Hepatocyte (in vitro differentiated cells): ENCODE measurements around the gene MTHFD1L. TPM values are rescaled to one million over a fixed set of nuclear protein-coding genes. Genes with fewer than 3 reads are reported as not detected.

Source experiments
- DNase-seq: peaks from one replicate; pipeline ENCODE4 v3.0.0-alpha.2; 2016; ENCODE audit warnings: low spot score
- H2AFZ ChIP-seq: fragments of 200-600 bp; sonication (generic); 2 replicates; pipeline ENCODE4 v1.6.0; 2016; ENCODE audit warnings: antibody characterized with exemption, mild to moderate bottlenecking
- H3K27ac ChIP-seq: fragments of 200-600 bp; sonication (generic); 2 replicates; pipeline ENCODE4 v1.5.1; 2016; ENCODE audit warnings: mild to moderate bottlenecking
- H3K27me3 ChIP-seq: fragments of 200-600 bp; sonication (generic); 2 replicates; pipeline ENCODE4 v1.6.1; 2016
- H3K36me3 ChIP-seq: fragments of 200-600 bp; sonication (generic); replicated peaks from 2 replicates; pipeline ENCODE4 v1.5.1; 2016; ENCODE audit warnings: low read depth; ENCODE audit not compliant: insufficient read depth
- H3K4me1 ChIP-seq: fragments of 200-600 bp; sonication (generic); 2 replicates; pipeline ENCODE4 v1.5.1; 2016; ENCODE audit warnings: mild to moderate bottlenecking, moderate library complexity; ENCODE audit not compliant: insufficient read depth
- H3K4me2 ChIP-seq: fragments of 200-600 bp; sonication (generic); 2 replicates; pipeline ENCODE4 v1.6.0; 2016
- H3K4me3 ChIP-seq: fragments of 200-600 bp; sonication (generic); 2 replicates; pipeline ENCODE4 v1.5.1; 2016; ENCODE audit warnings: mild to moderate bottlenecking
- H3K79me2 ChIP-seq: fragments of 200-600 bp; sonication (generic); 2 replicates; pipeline ENCODE4 v1.6.0; 2017; ENCODE audit warnings: mild to moderate bottlenecking
- H3K9me2 ChIP-seq: fragments of 200-600 bp; sonication (generic); replicated peaks from 2 replicates; pipeline ENCODE4 v1.6.0; 2017; ENCODE audit warnings: mild to moderate bottlenecking; ENCODE audit not compliant: insufficient read depth
- H3K9me3 ChIP-seq: fragments of 200-600 bp; sonication (generic); 2 replicates; pipeline ENCODE4 v1.5.1; 2016; ENCODE audit warnings: low read depth, mild to moderate bottlenecking
- H4K20me1 ChIP-seq: fragments of 200-600 bp; sonication (generic); 2 replicates; pipeline ENCODE4 v1.6.0; 2016; ENCODE audit warnings: mild to moderate bottlenecking; ENCODE audit not compliant: insufficient read depth, poor library complexity, severe bottlenecking
- EZH2 ChIP-seq: fragments of 200-600 bp; sonication (generic); IDR thresholded peaks from 2 replicates; pipeline ENCODE4 v1.6.1; 2016; ENCODE audit warnings: antibody characterized with exemption, mild to moderate bottlenecking, borderline replicate concordance
- EZH2phosphoT487 ChIP-seq: fragments of 200-600 bp; sonication (generic); IDR thresholded peaks from one replicate; pipeline ENCODE4 v1.6.1; 2018; ENCODE audit warnings: antibody characterized with exemption, mild to moderate bottlenecking, low read depth, moderate library complexity; ENCODE audit not compliant: unreplicated experiment, severe bottlenecking
- WGBS: methylation state at CpG from one replicate; pipeline ENCODE4 v1.1.6; 2016; ENCODE audit warnings: low lambda C conversion rate; ENCODE audit errors: missing lambda C conversion rate; 5-methylcytosine and 5-hydroxymethylcytosine counted together
- polyA plus RNA-seq: library from polyadenylated mRNA; unstranded; fragments of >200 nt; fragmentation: Nextera tagmentation; extraction: Ambion mirVana; gene quantifications from 2 replicates; pipeline ENCODE4 v1.2.1, GENCODE V29; 2016
- total RNA-seq: library from RNA; depleted of rRNA; stranded (reverse); fragments of >200 nt; gene quantifications from 2 replicates; pipeline ENCODE4 v1.2.3, GENCODE V29; 2014
- TF ChIP-seq, protein P1 (sequence below): fragments of 200-600 bp; sonication (generic); IDR thresholded peaks from 2 replicates; pipeline ENCODE4 v1.5.1; 2016; ENCODE audit warnings: antibody characterized with exemption, mild to moderate bottlenecking; ENCODE audit not compliant: poor library complexity

MTHFD1L gene
- total and polyA plus RNA-seq, 2 experiments from 2014 or later: 28.4 to 30.8 TPM

DNA sequence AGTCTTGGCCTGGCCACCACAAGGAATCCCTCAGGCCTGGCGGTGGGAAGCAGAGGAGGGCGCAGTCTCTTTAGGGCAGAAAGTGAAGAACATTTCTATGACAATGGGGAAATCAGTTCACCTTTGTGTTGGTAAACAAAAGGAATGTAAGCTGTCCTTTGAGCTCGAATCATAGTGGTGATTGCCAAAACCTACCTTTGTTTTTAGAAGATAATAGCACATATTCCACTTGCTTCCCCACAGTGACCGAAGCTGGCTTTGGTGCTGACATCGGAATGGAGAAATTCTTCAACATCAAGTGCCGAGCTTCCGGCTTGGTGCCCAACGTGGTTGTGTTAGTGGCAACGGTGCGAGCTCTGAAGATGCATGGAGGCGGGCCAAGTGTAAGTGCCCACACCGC, 144.1 kb downstream of the MTHFD1L start:
- Histone ChIP-seq H3K9me2 (no peaks in the 10 kb centered on the region), H2AFZ (no peak overlapping the region), H3K4me3 (no peak overlapping the region), H3K4me2 (no peak overlapping the region), H3K9me3 (no peaks in the 10 kb centered on the region), H3K27me3 (no peaks in the 10 kb centered on the region), H3K79me2 (no peaks in the 10 kb centered on the region), H4K20me1 (no peaks in the 10 kb centered on the region), H3K4me1 (peaks cover 4% of the 10 kb centered on the region), H3K27ac (no peak overlapping the region), H3K36me3 (no peaks in the 10 kb centered on the region)
- DNase-seq: no peak
- 87% methylated on average over 12 of the region's 12 CpGs for WGBS
- TF ChIP-seq, protein P1, sequence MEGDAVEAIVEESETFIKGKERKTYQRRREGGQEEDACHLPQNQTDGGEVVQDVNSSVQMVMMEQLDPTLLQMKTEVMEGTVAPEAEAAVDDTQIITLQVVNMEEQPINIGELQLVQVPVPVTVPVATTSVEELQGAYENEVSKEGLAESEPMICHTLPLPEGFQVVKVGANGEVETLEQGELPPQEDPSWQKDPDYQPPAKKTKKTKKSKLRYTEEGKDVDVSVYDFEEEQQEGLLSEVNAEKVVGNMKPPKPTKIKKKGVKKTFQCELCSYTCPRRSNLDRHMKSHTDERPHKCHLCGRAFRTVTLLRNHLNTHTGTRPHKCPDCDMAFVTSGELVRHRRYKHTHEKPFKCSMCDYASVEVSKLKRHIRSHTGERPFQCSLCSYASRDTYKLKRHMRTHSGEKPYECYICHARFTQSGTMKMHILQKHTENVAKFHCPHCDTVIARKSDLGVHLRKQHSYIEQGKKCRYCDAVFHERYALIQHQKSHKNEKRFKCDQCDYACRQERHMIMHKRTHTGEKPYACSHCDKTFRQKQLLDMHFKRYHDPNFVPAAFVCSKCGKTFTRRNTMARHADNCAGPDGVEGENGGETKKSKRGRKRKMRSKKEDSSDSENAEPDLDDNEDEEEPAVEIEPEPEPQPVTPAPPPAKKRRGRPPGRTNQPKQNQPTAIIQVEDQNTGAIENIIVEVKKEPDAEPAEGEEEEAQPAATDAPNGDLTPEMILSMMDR: no peak
- TF ChIP-seq EZH2: no peak
- no peak for TF ChIP-seq EZH2phosphoT487

DNA sequence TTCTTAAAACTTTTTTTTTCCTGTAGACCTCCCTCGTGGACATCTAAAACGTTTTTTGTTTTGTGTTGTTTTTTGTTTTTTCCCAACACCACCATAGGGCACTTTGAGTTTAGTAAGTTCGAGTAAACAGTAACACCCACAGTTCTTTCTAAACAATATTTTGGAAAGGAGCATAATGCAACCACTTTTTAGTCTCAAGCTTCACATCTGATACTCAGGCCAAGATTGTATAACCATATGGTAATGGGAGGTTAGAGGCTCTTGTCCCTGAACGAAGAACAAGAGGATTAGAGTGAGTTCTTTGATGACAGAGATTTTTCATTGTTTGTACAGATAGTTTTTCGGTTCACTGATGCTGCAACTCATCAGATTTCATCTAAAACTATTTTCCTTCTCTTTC, 144.6 kb downstream of the MTHFD1L start:
- H3K9me3 ChIP-seq: no peaks in the 10 kb centered on the region
- 78% methylated on average over 5 of the region's 5 CpGs for WGBS

DNA sequence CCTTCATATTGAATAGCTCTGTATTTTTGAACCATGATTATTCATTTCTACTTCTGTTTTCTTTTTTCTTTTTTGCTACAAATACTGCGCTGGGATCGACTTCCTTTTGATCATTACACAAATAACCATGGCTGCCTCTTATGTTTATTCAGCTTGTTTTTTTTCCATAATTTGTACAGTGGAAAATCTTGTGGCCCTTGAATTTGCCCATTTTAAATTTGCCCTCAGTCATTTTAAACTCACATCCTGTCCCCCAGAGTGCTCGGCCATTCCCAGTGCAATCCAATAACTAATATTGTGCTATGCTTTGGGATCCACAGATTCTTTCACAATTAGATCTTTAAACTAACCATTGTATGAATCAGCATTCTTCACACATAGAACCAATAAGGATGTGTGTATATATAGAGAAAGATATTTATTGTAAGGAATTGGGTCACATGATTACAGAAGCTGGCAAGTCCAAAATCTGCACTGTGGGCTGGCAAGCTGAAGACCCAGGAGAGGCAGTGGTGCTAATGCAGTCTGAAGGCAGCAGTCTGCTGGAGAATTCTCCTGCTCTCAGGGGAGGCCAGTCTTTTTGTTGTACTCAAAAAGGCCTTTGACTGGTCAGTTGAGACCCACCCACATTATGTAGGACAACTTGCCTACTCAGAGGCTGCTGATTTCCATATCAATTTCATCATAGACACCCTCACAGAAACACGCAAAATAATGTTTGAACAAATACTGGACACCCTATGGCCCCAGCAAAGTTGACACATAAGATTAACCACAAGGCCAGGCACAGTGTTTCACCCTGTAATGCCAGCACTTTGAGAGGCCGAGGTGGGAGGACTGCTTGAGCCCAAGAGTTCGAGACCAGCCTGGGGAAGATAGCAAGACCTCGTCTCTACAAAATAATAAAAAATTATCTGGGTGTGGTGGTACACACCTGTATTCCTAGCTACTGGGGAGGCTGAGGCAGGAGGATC, 147.1 kb downstream of the MTHFD1L start:
- 96% methylated on average over 7 of the region's 7 CpGs for WGBS
- TF ChIP-seq, protein P1: no peak
- TF ChIP-seq EZH2 (no peak), EZH2phosphoT487 (no peak)
- H4K20me1 ChIP-seq: no peaks in the 10 kb centered on the region
- H3K4me1 ChIP-seq: no peaks in the 10 kb centered on the region
- no peaks in the 10 kb centered on the region for H3K9me2 ChIP-seq
- H3K27me3 ChIP-seq: no peaks in the 10 kb centered on the region
- no peaks in the 10 kb centered on the region for H3K36me3 ChIP-seq
- H2AFZ ChIP-seq: no peak overlapping the region
- H3K4me3 ChIP-seq: no peak overlapping the region
- H3K79me2 ChIP-seq: no peaks in the 10 kb centered on the region
- no peak overlapping the region for H3K4me2 ChIP-seq
- no peak for DNase-seq
- no peaks in the 10 kb centered on the region for H3K9me3 ChIP-seq
- H3K27ac ChIP-seq: no peak overlapping the region

More for the DNA sequence above, 144.6 kb downstream of the MTHFD1L start:
- Histone ChIP-seq H3K27ac (no peak overlapping the region), H3K27me3 (no peaks in the 10 kb centered on the region), H3K4me1 (peaks cover under 1% of the 10 kb centered on the region), H4K20me1 (no peaks in the 10 kb centered on the region), H2AFZ (no peak overlapping the region), H3K4me2 (no peak overlapping the region), H3K4me3 (no peak overlapping the region), H3K79me2 (no peaks in the 10 kb centered on the region), H3K36me3 (no peaks in the 10 kb centered on the region), H3K9me2 (no peaks in the 10 kb centered on the region)
- DNase-seq: no peak
- TF ChIP-seq EZH2 (no peak), EZH2phosphoT487 (no peak)
- TF ChIP-seq, protein P1: no peak
